GM18499 (cell line): ENCODE measurements around the gene PPIL1.

Experiments
- ATAC-seq: cut with Tn5 transposase; IDR thresholded peaks from one replicate; pipeline ENCODE4 v1.9.1; 2021; ENCODE audit warnings: moderate number of reproducible peaks; ENCODE audit not compliant: insufficient read depth, unreplicated experiment

Gene PPIL1

GRCh38 chr6:36838896-36839748, 35.5 kb downstream of the PPIL1 start, which contains the start of gene CPNE5:
Gene CPNE5, minus strand, starts transcription at chr6:36839444. Its CDS starts 67 bp downstream, at chr6:36839377.
- no peak for ATAC-seq

- no peak for ATAC-seq
Observed at GRCh38 chr6:36837686-36838085, 36.9 kb downstream of the PPIL1 start.

- no peak for ATAC-seq
Observed at GRCh38 chr6:36837022-36837339, 37.6 kb downstream of the PPIL1 start.

GRCh38 chr6:36836111-36837021, 38.2 kb downstream of the PPIL1 start:
- no peak for ATAC-seq

GRCh38 chr6:36834576-36835341, 39.8 kb downstream of the PPIL1 start:
- no peak for ATAC-seq

- ATAC-seq = no peak
Observed at GRCh38 chr6:36833182-36833789, 41.3 kb downstream of the PPIL1 start.

- no peak for ATAC-seq
Observed at GRCh38 chr6:36832313-36832712, 42.3 kb downstream of the PPIL1 start.

- ATAC-seq = no peak
Observed at GRCh38 chr6:36830577-36830976, 44.0 kb downstream of the PPIL1 start.

- ATAC-seq = no peak
Observed at GRCh38 chr6:36829919-36830544, 44.6 kb downstream of the PPIL1 start.

GRCh38 chr6:36827261-36828079, 47.1 kb downstream of the PPIL1 start:
- no peak for ATAC-seq

GRCh38 chr6:36826520-36827227, 47.9 kb downstream of the PPIL1 start:
- no peak for ATAC-seq

- ATAC-seq = no peak
Observed at GRCh38 chr6:36825994-36826393, 48.6 kb downstream of the PPIL1 start.

- ATAC-seq = no peak
Observed at GRCh38 chr6:36825452-36825851, 49.2 kb downstream of the PPIL1 start.

- ATAC-seq = no peak
Observed at GRCh38 chr6:36824253-36824652, 50.4 kb downstream of the PPIL1 start.

- no peak for ATAC-seq
Observed at GRCh38 chr6:36823421-36824096, 51.0 kb downstream of the PPIL1 start.

- no peak for ATAC-seq
Observed at GRCh38 chr6:36822506-36823269, 51.9 kb downstream of the PPIL1 start.
